Activated CD4-positive, CD25-positive, alpha-beta regulatory T cell treated with anti-CD3 and anti-CD28 coated beads, Interleukin-2, amount 50 U/mL, for 72 hours (primary cell): ENCODE data around the gene KCNQ1.

ENCODE experiments used
- DNase-seq: peaks from one replicate; pipeline ENCODE4 v3.0.0; 2021

KCNQ1 gene

GRCh38 chr11:2898366-2899079 lies 453.7 kb downstream of the KCNQ1 start:
- DNase-seq, result peak; percentile 53
